Cortex of kidney (tissue), 1 donor: Measurements from ENCODE around the gene TEX52.
"Not testable (repeated sequence)": the region's sequence is repeated elsewhere in the genome, so short reads cannot be mapped to it uniquely, and the experiment has no call there.

Experiments
- DNase-seq: peaks from one replicate; lab custom pipeline; 2025; lab: John Stamatoyannopoulos, UW

The TEX52 gene

DNA sequence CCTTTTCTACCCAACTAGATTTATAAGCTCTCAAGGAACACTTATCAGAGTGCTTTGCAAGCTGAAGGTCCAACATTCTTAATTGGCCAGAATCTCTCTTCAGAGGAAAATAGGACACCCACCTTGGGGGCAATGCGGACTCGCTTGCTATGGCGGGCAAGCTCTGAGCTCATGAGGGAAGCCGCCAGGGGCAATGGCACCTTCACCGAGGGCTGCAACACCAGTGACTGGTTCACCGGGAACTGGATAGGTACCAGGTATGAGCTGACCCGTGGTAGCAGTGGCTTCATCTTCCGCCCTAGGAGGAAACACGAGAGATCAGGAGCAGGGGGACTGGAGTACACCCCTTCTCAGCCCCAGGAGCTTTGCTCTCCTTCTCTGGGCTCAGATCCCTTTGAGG lies 7.4 kb upstream of the TEX52 start:
- DNase-seq = no peak

DNA sequence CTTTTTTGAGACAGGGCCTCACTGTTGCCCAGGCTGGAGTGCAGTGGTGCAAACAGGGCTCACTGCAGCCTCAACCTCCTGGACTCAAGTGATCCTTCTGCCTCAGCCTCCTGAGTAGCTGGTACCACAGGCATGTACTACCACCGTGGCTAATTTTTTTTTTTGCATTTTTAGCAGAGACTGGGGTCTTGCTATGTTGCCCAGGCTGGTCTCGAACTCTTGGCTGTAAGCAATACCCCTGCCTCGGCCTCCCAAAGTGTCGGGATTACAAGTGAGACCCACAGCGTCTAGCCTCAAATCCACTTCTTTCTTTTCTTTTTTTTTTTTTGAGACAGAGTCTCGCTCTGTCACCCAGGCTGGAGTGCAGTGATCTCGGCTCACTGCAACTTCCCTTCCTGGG lies 6.6 kb upstream of the TEX52 start:
- not testable (repeated sequence) for DNase-seq

DNA sequence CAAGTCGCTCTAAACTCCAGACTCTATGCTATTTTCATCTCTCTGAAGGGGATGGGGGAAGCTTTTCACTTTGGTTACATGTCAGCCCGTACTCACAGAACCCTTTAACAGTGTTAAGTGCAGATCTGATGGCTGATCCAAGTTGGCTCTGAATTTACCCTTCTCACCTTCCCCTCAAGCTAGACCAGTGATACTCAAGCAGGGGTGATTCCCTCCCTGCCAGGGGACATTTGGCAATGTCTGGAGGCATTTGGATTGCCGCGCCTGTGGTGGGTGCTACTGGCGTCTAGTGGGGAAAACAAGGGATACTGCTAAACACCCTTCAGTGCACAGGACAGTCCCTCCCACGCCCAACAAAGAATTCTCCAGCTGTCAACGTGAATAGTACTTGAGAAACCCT lies 6.0 kb upstream of the TEX52 start:
- no peak for DNase-seq

DNA sequence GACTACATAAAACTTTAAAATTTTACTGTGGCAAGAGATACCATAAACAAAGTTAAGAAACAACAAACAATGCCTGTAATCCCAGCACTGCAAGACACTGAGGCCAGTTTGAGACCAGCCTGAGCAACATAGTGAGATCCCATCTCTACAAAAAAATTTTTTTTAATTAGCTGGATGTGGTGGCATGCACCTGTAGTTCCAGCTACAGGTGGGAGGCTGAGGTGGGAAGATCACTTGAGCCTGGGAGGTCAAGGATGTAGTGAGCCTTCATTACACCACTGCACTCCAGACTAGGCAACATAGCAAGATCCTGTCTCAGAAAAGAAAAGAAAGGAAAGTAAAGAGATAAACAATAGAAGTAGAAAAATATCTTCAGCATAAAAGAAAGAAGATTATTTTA lies 3.3 kb upstream of the TEX52 start:
- no peak for DNase-seq

DNA sequence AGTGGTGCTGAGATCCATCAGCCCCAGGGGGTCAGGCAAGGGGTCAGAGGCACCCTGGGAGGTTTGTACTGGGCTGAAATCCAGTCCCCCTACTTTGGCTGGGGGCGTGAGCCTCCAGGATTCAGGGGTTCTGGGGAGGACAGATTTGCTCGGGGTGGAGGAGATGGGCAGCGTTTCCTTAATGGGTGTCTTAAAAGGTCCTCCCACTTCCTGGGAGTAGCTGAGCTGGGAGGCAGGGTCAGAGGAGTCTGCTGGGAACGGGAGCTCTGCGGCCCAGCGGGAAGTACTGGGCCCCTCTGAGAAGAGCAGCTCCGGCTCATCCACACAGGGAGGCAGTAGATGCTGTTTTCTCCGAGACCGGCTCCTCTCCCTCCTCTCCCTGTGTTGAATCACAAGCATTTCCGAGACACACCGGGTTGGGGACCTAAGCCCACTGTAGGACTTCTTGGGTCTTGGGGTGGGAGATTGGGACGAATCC lies 2.1 kb upstream of the TEX52 start:
- DNase-seq = no peak

DNA sequence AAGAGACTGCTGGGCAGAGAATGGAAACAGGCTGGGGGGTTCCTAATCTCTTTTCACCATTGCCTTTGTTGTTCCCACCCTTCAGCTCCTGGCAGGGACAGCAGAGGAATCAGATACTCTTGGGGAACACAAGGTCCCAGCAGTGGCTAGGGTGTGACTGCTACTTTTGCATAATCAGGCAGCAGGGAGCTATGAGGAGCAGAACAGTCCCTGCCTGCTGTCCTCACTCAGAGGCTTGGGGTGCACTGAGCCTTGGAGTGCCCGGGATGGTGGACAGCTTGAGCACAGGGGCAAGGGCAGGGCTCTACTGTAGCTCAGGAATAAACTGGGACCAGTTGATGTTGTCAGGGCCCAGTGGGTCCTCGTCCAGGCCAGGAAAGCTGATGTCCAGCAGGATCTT lies 1.5 kb upstream of the TEX52 start:
- DNase-seq = no peak

DNA sequence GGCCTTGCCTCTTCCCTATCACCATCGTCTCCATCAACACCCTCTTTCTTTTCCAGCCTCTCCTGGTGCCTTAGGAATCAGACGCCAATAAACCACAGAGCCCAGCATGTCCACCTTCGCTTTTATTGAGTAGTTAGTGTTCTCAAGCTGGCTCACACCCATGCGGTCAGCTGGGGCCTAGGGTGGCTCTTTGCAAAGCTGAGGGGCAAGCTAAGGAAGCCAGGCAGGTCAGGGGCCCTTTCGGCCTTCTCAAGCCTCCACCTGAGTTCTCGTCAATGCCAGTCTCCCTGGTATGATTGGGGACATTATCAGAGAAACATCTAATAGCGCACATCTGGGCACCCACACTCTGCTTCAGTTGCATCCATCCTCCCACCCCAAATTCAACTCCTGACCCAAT lies 737 bp upstream of the TEX52 start:
- DNase-seq = no peak

DNA sequence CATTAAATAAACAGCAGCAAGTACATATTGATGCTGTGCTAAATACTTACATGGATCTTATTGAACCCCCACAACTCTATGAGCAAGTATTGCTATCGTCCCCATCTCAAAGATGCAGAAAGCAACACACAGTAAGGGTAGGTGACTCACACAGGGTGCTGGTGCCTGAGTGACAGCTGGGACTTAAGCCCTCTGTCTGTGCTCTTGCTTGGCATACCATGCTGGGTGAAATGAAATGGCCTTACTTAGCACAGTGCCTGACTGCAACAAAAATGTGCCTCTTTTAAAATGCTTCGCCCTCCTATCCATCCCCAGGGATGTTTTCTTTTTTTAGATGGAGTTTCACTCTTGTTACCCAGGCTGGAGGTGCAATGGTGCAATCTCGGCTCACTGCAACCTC lies 788 bp downstream of the TEX52 start:
- no peak for DNase-seq

DNA sequence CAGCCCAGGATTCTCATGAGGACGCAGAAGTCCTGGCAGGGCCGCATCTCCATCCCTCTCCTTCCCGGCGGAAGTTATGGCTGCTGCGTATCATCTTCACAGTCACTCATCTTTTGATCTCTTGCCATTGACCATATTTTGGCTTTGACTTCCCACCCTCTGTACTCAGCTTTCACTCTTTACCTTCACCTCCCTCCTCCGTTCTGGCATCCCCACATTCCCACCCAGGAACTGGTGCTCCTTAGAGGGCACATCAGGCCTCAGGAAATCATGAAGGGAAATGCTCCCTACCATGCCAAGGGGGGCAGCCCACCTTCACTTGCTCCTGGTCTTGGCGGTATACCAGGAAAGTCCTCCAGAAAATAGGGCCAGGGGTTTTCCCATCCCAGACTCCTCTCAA lies 1.3 kb downstream of the TEX52 start:
- no peak for DNase-seq

DNA sequence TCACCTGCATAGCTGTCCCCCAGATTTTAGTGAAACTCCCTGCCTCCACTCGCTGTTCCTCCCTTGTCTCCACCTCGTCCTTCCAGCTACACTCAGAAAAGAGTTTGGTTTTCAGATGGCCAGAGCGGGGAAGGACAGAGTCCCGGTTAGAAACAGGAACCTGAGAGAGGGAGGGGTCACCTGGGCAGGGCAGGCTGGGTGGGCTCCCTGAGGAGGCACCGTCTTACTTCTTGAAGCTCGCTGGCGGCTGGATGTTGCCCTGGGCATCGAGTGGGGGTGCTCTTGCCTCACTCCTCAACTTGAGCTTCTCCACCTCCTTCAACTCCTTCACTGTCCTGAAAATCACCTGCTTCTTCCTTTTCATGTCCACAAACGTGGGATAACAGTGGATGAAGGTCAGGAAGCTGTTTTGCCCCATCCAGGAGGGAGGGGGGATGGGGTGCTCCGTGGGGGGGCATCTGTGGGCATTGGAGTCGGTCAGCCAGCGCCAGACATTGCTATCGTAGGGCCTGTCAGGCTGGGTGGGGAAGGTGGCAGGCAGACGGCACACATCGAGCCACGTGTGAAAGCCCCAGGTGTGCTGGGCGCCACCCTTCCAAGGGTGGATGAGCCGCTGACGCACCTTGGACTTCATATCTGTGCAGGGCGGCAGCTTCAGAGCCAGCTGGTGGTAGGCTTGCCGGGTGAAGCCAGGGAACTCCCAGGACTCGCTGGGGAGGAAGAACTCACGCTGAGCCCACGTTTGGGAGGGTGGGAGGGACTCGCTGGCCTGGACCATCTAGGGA lies 2.0 kb downstream of the TEX52 start:
- DNase-seq = no peak

DNA sequence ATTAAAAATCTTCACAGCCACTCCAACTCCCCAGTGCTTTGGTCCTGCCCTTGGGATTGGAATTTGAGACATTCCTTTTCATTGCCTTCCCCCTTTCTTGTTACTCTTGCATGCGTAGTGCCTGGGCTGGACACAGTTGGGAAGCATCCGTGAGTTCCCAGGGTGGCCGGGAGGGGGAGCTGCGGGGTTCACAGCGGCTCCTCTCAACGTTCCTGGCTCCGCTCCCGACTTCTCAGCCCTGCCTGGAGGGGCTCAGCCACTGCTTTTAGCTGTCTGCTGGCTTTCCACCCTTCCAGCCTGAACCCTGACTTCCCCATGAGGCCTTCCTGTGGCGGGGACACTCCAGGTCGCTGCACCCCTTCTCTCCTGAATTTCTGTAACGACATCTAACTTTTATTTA lies 3.2 kb downstream of the TEX52 start:
- no peak for DNase-seq

DNA sequence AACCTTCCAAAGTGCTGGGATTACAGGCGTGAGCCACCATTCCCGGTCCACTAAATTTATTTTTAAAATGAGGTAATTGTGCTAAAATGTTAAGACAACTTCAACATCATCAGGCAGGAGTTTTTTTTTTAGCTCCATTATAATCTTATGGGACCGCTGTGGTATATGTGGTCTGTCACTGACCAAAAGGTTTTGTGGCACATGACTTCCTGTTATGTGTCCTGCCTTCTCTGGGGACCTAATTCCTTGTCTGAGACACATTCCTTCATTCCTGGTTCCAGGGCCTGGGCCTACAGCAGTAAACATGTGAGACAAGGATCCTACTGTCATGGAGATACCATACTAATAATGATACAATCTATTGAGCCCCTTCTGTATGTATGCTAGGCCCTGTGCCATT lies 4.9 kb downstream of the TEX52 start:
- no peak for DNase-seq

DNA sequence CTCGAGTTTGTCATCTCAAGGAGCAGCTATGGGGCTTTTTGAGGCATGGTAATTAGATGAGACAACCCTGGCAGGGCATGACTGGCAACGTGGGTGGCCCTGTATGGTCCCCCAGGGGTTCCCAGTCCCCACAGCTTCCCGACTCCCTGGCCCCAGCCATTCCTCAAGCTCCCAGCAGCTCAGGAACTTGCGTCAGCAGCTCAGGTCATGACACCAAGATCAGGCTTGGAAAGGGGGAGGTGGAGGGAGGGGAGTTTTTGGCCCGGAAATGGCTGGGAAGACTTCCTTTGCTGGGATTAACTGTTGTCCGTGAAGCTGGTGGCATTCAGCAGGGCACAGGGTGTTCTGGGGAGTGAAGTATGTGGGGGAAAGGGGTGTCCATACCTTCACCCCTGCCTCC lies 11.6 kb downstream of the TEX52 start:
- DNase-seq = no peak

DNA sequence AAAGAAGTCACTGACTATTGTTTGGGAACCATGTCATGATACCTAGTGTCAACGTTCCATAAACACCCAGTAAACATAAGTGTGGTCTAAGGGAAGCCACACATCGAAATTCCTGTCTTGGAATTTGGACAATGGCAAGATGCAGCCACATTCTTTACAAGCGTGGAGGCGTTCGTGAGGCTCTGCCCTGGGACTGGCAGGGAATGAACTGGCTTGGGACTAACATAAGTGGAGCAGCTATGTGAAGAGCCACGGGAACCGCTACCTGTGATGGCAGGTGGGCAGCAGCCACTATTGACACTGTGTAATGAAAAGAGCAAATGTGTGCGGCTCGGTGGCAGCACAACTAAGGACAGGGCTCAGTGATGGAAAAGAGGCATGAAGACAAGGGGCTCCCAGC lies 12.1 kb downstream of the TEX52 start:
- DNase-seq = no peak

DNA sequence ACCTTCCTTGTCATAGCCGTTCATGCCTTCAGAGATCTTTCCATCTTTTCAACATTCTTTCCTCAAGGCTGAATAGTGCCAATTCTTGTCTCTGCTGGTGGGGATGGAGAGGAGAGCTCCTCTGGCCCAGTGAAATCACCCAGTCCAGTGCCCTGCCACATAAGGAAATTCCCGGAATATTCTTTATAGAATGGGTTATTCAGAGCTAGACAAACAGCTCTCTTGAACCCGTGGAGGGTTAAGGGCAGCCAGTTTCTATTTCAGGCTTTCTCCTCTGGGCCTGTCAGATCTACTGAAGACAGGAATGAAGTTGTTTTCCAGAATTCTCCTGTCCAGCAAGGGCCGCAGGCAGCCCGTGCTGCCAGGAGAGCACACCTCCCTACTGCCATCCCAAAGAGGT lies 13.9 kb downstream of the TEX52 start:
- DNase-seq = no peak

DNA sequence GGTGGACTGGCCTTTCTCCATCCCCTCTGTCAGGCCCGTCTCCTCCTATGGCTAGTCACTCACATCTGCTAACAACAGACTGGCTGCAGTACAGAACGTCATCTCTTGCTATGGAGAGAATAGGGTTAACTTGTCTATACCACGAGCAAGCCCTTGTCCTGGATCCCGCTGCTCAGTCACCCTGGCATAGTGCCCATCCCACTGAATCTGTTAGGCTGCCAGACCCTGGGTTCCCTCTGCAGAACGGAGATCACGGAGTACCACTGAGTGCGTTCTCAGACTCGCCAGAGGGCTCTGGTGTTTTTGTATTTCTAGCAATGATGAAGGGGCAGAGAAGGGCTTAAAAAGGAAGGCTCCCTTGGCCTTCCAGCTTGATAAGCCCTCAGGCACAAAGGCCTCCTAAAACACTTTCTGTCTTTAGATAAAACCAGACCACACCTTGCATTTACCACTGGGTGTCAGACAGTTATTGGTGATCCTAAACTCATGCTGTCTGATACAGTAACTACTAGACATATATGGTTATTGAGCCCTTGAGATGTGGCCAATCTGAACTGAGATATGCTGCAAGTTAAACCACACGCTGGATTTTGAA lies 15.7 kb downstream of the TEX52 start:
- no peak for DNase-seq

DNA sequence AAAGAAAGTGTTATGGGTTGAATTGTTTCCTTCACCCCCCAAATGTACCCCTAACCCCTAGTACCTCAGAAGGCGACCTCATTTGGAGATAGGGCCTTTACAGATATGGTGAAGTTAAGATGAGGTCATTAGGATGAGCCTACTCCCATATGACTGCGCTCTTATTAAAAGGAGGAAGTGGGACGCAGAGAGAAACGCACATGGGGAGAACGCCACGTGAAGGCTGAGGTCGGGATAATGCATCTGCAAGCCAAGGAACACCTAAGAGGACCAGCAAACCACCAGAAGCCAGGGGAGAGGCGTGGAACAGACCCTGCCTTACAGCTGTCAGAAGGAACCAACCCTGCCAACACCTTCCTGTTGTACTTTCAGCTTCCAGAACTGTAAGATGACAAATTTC lies 20.3 kb downstream of the TEX52 start:
- DNase-seq = no peak

DNA sequence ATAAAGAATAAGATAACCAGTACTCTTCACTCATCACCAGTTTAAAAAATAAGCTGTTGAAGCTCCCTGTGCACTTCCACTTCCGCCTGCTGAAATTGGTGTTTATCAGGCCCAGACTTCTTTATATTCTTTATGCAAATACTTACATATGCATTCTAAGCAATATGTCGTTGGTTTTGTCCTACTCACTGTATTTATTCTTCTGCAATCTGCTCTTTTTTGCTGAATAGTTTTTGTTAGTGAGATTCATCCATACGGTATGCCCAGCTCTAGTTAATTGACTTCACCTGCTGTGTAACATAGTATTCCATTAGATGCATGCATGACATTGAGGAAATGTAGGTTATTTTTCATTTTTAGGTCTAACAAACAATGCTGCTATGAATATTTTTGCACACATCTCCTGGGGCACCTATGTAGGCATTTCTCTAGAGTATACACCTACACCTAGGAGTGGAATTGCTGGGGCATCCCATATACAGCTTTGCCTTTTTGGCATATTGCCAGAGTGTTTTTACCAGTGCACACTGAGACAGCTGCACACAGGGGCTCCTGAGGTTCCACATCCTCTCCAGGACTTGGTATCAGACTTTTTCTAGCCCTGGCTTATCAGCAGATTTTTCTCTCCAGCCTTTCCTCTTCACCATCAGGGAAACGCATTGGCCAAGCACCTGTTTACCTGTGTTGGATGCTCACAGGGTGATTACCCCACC lies 21.0 kb downstream of the TEX52 start:
- no peak for DNase-seq

DNA sequence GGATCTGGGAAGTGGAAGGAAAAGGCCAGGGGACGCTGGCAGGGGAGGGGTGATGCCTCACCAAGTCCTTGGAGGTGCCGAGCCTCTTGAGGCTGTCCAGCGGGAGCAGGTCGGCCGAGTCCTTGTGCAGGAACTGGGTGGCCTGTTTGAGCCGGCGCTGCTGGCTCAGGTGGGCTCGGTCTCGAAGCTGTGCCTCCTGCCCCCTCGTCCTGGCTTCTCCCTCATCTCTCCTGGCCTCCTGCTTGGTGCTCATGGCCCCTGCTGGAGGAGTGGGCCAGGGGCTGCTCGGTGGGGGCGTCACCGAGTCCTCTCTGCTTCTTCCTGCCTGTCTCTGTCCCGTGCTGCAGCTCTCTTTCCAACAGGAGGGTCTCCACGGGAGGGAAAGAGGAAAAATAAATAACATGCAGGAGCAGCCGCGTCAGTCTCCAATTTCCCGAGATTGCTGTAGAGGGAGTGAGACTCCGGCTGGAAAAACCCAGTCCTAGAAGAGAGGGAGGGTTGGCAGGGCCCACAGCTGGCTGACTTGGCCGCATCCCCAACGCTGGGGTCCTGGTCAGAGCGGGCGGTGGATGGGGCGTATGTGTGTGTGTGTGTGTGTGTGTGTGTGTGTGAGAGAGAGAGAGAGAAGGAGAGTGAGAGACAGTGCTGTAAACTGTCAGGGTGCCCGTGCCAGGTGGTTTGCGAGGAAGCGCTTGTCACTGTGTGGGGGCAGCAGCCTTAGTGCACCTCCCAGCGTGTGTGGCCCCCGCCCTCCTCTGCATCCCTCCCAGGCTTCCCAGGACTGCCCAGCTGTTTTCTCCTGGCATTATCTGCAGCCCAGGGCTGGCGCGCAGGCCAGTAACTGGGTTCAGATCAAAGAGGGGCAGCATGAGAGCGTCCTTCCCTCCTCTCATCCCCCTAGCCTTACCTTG lies 22.0 kb downstream of the TEX52 start, which contains the start of gene NRIP2:
NRIP2 (minus strand) TSS at position 455 of the 911 bp plus-strand sequence; CDS start at position 403, 52 bp downstream.
- no peak for DNase-seq

DNA sequence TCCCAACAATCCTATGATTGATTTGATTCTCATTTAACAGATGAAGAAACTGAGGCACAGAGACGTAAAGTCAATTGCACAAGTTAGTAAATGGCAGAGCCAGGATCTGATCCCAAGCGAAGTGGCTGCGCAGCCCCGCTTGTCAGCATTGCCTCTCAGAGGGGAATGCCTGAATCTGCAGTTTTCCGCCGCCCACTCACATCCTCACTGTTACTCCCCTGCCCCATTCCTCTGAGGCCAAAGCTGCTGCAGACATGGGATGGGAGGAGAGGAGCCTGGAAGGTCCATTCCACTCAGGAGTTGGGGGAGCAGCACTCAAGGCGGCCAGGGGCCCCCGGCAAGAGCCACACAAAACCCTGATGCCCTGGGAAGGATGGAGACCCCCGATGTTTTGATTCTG lies 23.0 kb downstream of the TEX52 start:
- no peak for DNase-seq

DNA sequence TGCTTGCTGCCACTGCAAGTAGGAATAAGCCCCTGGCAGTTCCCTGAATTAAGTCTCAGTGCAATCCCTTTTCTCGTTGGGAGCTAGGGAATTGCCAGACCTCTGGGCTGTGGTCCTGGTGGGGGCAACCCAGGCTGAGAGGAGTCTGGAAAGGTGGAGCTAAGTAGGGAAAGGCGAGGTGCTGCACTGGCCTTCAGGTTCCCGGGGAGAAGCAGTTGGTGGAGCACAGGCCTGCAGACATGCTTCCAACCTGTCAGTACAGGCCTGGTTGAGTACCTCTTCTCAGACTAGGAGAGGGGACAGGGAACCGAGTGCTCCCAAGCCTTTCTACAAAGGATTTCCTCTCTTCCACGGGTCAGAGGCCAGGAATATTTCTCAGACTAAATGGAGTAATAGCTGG lies 23.5 kb downstream of the TEX52 start:
- no peak for DNase-seq

DNA sequence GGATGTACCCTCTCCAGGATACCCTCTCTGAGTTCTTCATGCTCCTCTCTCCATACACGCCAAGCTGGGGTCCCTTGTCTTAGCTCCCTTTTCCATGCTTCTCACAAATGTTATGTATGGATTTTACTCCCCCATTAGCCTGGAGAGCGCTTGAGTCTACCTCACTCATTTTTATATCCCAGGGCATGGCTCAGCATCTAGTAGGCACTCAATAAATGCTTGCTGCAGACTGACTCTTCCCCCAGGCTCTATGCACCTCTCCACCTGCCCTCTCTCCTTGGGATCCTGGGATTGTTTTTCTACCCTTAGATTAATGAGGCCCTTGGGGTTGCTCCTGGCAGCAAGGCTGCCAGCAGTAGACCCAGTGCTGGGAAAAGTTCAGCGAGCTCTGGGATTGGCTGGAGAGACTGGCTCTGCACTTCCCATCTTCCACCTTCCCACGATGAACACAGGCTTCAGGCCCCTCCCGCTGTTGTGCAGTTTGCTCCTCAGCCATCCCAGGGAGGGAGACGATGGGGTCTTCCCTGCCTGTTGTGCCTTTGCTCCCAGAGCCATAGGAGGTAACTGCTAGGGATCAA lies 24.2 kb downstream of the TEX52 start:
- no peak for DNase-seq
